GM19238 (cell line): Measurements from ENCODE around the gene PDZD2.

Experiments used
- DNase-seq: peaks from one replicate; pipeline ENCODE4 v3.0.0; 2011; ENCODE audit warnings: low spot score; ENCODE audit not compliant: insufficient read length

Gene PDZD2

DNA sequence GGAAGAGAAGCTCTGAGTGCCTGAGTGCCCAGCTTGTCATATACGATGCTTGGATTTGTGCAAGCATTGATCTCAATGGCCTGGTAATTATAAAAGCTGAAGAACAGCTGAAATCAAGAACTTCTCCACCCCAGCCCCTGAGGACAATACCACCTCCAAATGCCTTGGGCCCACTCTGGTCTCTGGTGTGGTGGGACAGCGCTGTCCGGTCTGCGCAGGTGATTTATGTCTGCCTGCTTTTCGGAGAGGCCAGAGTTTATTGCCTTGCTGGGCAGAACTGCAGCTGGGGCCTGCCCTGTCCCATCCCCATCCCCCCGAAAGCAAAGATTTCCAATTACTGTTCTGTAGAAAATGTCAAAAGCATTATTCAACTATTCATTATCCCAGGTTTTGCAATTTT, 1.1 kb upstream of the PDZD2 start:
- DNase-seq, result no peak

- no peak for DNase-seq
Observed at GRCh38 chr5:31638345-31638744, 586 bp upstream of the PDZD2 start.

DNA sequence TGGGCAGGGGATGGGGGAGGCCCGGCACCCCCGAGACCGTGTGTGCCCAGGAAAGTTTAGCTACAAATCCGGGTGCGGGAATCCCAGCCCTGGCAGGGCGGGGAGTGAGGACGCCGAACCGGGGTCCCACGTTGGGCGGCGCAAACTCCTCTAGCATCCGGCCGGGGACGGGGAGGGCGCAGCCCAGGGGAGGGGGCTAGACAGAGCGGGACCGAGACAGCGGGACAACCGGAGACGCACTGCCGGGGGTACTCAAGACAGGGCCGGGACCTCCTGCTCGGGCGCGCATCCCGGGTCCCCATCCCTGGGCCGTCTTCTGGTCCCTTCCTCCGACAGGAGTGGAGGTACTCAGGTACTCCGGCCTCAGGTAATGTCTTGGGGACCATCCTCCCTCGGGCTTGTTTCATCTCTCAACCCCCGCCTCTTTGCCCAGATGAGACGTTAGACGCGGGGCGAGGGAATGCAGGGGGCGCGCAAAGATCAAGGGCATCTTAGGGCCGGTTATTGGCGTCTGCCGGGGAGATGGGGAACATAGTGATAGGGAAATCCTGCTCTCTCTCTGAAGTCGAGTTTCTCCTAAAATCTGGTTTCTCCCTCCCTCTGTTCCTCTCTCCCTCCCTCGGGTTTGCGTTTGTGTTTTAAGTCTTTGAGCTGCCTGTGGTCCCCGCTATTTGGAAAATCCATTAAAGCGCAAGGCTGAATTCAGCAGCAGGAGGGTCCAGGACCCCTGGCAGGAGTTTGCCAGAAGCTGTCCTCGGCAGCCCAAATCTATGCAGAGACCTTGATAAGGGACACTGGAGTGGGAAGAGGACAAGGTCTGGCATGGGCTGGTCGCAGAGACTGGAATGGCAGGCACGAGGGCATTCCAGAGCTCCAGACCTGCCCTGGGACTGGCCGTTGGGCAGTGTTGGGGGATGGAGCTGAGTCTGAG, 815 bp downstream of the PDZD2 start:
- no peak for DNase-seq

DNA sequence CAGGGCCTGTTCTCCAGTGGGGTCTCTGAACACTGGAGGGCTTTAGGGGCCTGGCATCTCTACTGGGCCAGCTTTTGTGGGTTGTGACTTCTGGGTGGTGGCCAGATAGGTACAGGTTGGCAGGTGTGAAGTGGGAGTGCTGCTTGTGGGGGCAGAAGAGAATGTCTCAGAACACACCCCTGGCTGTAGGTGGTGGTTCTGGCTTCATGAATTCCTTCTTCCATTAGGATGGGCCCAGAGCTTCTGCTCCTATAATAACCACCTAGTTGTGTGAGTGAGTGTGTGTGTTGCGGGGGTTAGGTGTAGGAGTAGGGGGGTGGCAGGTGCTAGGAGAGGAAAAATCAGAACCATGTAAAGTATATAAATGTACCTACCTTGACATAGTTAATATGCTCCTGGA, 1.6 kb downstream of the PDZD2 start:
- DNase-seq, result no peak

GRCh38 chr5:31641059-31641458, 2.1 kb downstream of the PDZD2 start:
- DNase-seq, result no peak

DNA sequence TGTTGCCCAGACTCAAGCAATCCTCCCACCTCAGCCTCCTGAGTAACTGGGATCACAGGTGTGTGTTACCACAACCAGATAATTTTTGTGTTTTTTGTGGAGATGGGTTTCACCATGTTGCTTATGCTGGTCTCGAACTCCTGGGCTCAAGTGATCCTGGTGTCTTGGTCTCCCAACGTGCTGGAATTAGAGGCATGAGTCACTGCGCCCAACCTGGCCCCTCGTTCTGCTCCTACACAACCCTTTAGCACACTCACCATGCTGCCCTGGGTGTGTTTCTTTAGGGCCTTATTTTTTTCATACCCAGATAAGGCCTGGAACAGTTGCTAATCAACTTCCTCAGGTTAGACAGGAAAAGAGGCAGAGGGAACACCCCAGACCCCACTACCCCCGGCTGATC, 2.6 kb downstream of the PDZD2 start:
- DNase-seq, result no peak

GRCh38 chr5:31645420-31646081, 6.6 kb downstream of the PDZD2 start:
- no peak for DNase-seq

- no peak for DNase-seq
Observed at GRCh38 chr5:31648326-31648725, 9.4 kb downstream of the PDZD2 start.

DNA sequence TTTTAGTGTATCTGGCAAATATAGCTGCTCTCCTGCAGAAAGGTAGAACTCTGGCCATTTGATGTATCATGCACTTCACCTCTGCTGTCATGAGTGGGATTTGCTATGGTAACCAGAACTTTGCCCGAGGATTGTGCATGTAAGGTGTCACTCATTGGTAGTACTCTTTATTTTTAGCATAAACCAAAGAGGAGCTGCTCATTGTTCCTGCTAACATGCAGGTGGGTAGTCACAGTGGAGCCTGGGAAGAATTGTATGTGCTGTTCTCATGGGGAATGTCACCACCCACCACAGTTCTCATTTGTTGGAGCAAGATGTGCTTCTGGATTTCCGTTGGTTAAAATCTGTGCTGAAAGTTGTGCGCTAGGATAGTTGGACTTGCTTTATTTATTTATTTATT, 12.3 kb downstream of the PDZD2 start:
- no peak for DNase-seq

GRCh38 chr5:31655491-31655890, 16.6 kb downstream of the PDZD2 start:
- DNase-seq, result no peak

GRCh38 chr5:31656806-31657205, 17.9 kb downstream of the PDZD2 start:
- DNase-seq, result no peak

- no peak for DNase-seq
Observed at GRCh38 chr5:31657315-31657979, 18.5 kb downstream of the PDZD2 start.

GRCh38 chr5:31661257-31661656, 22.3 kb downstream of the PDZD2 start:
- DNase-seq, result no peak

GRCh38 chr5:31663519-31663918, 24.6 kb downstream of the PDZD2 start:
- DNase-seq, result no peak

DNA sequence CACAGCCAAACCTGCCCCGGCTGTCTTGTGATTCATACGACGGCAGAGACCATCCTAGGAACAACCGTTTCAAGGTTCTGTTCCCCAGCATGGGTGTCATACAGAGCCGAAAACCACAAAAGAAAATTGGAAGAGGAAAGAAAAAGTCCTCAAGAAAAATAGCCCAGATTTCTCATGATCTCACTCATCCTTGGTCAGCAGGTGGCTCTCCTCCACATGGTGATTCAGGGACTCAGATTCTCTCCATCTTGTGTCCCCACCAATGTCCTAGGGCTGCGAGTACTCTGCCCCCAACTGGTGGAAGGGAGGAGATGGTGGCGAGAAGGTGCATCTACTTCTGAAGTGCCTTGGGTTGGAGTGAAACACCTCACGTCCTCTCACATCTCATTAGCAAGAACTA, 25.6 kb downstream of the PDZD2 start:
- DNase-seq, result no peak

- no peak for DNase-seq
Observed at GRCh38 chr5:31671339-31671741, 32.4 kb downstream of the PDZD2 start.

DNA sequence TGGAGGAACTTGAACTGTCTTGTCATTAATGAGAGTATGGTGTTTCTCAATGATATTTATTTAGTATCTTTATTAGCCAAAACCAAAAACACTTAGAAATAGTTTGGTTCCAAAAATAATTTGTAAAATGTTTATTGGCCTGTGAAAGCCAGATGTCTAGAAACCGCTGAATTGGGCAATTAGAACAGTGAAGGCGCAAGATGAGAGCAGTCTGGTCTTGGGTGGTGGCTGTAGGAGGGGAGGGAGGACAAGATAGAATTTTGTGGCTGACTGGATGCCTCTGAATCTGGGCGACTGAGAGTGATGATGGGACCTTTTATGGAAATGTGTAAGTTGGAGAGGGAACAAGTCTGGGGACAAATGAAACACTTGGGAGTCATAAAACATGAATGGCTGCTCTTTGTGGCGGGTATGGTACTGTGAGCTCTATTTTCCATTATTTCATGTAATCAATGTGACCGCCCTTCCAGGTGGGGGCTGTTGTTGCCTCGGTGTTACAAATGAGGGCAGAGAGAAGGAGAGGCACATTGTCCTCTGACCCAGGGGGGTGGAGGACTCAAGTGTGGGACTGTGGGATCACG, 35.5 kb downstream of the PDZD2 start:
- DNase-seq, result no peak

DNA sequence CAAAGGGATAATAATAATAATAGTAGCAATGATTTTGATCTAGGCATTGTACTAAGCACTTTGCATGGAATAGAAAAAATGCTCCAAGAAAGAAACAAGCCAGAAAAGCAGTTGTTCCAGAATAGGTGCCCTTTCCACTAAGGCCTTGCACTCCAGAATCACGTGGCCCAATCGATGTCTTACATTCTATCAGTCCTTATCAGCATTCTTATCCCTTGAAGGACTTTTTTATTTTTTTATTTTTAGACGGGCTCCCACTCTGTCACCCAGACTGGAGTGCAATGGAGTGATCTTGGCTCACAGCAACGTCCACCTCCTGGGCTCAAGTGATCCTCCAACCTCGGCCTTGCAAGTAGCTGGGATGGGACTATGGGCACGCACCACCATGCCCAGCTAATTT, 36.5 kb downstream of the PDZD2 start:
- no peak for DNase-seq

DNA sequence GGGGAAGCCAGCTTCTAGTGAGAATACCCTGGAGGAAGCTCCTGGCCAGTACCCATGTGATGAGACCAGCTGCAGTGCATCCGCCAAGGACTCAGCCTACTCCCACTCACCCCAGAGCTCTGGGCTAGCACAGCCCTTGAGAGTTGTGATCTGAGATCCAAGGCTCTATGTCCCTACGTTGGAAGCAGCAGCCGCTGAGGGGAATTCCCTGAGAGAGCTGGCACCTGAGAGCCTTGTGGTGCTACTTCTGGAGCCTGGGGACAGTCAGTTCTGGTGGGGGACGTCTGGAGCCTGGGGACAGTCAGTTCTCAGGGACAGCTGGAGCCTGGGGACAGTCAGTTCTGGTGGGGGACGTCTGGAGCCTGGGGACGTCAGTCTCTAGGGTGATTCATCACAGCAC, 39.2 kb downstream of the PDZD2 start:
- no peak for DNase-seq

GRCh38 chr5:31680528-31680927, 41.6 kb downstream of the PDZD2 start:
- DNase-seq, result no peak

DNA sequence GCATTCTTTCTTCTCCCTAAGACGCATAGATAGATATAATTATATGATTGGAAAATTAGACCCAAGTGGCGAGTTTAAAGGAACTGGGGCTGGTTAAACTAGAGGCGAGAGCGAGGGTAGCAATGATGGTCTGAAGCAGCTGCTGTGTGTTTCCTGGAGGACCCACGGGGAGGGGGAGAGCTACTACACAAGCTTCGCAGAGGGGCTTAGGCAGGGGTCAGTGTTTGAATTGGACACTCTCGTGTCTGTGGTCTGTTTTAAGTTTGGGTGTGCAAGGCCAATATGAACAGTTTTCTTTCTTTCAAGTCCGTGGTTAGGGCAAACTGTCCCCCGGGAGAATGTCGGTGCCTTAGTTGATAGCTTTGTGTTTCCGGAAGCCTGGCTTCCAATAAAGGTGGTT, 43.1 kb downstream of the PDZD2 start:
- no peak for DNase-seq

- DNase-seq, result no peak
Observed at GRCh38 chr5:31682851-31683250, 43.9 kb downstream of the PDZD2 start.
